Endothelial cell of umbilical vein (primary cell): ENCODE data around the gene ISM2.

Source experiments
- CTCF ChIP-seq, 2 donors: IDR thresholded peaks; 1 replicate in 1 of 2; 2 replicates in 1 of 2; pipeline ENCODE4 v1.5.1; 2011; ENCODE audit warnings: low read length in 2 of 2, mild to moderate bottlenecking in 2 of 2, moderate library complexity in 2 of 2, control low read depth in 1 of 2, inconsistent platforms in 1 of 2, low read depth in 1 of 2; ENCODE audit not compliant: insufficient read depth in 1 of 2; ENCODE audit errors: extremely low read depth in 1 of 2
- EZH2 ChIP-seq: IDR thresholded peaks from 2 replicates; pipeline ENCODE4 v1.6.1; 2012; ENCODE audit warnings: borderline replicate concordance, low read depth, mild to moderate bottlenecking, moderate library complexity, low read length, inconsistent platforms; ENCODE audit not compliant: severe bottlenecking
- FOS ChIP-seq: IDR thresholded peaks from 2 replicates; pipeline ENCODE4 v1.6.1; 2011; ENCODE audit warnings: mild to moderate bottlenecking, low read length, moderate library complexity, borderline replicate concordance; ENCODE audit not compliant: insufficient read depth
- GATA2 ChIP-seq: IDR thresholded peaks from 2 replicates; pipeline ENCODE4 v1.7.0; 2011; ENCODE audit warnings: low read depth, mild to moderate bottlenecking, moderate library complexity, mixed read lengths, low read length; ENCODE audit not compliant: insufficient read length, insufficient read depth
- JUN ChIP-seq: IDR thresholded peaks from 2 replicates; pipeline ENCODE4 v1.6.1; 2011; ENCODE audit warnings: borderline replicate concordance, low read depth; ENCODE audit not compliant: insufficient read length, insufficient read depth
- MAX ChIP-seq: IDR thresholded peaks from 2 replicates; pipeline ENCODE4 v1.6.1; 2011; ENCODE audit not compliant: insufficient read depth, insufficient read length
- MYC ChIP-seq: IDR thresholded peaks from one replicate; pipeline ENCODE4 v1.6.1; 2011; ENCODE audit warnings: mild to moderate bottlenecking, low read depth, low read length
- POLR2A ChIP-seq: IDR thresholded peaks from 2 replicates; pipeline ENCODE4 v1.6.1; 2012; ENCODE audit warnings: low read depth, mild to moderate bottlenecking, control low read depth, low read length
- POLR2AphosphoS5 ChIP-seq: IDR thresholded peaks from 2 replicates; pipeline ENCODE4 v1.6.1; 2012; ENCODE audit warnings: low read depth, mild to moderate bottlenecking, control low read depth, low read length, moderate library complexity; ENCODE audit not compliant: insufficient read depth

GRCh38 chr14:77469539-77469938 lies 29.1 kb downstream of the ISM2 start:
- no peak for TF ChIP-seq POLR2A
- TF ChIP-seq CTCF (IDR thresholded peaks at IDR 0.05; ENCODE audit: extremely low read depth in 1 of 2, insufficient read depth in 1 of 2, low read depth in 1 of 2, low read length in 2 of 2): no peak
- no peak for TF ChIP-seq JUN
- TF ChIP-seq EZH2: no peak
- no peak for TF ChIP-seq MYC
- no peak for TF ChIP-seq POLR2AphosphoS5
- TF ChIP-seq FOS: no peak
- no peak for TF ChIP-seq MAX
- TF ChIP-seq GATA2: no peak
